HepG2 (cell line): ENCODE results near the gene CTXN1. TPM values are rescaled to one million over a fixed set of nuclear protein-coding genes. Genes with fewer than 3 reads are reported as not detected.
"Not testable (repeated sequence)": the region's sequence is repeated elsewhere in the genome, so short reads cannot be mapped to it uniquely, and the experiment has no call there.

ENCODE experiments used
- ATAC-seq: fragments of 200-7000 bp; cut with Tn5 transposase; 3 replicates; pipeline ENCODE4 v1.9.1; 2020; ENCODE audit warnings: mild to moderate bottlenecking, moderate library complexity
- BruUV-seq: library from RNA; stranded (reverse); fragments of 400-500 nt; replicated peaks from 2 replicates; lab custom pipeline; 2021; lab: Mats Ljungman, UMichigan
- CTCF ChIA-PET: fragments of 300-600 bp; formaldehyde crosslinking; extraction: SDS; loops from one replicate; lab custom pipeline; 2021; ENCODE audit warnings: low total read pairs, inconsistent platforms, low intra/inter-chr PET ratio; lab: Yijun Ruan, JAX
- POLR2A ChIA-PET: fragments of 350-600 bp; sonication (Branson Sonifier 250); formaldehyde crosslinking; loops from one replicate; lab custom pipeline; 2020; ENCODE audit warnings: antibody characterized with exemption, inconsistent platforms; lab: Yijun Ruan, JAX
- DNase-seq: peaks from one replicate; pipeline ENCODE4 v3.0.0-alpha.2; 2015; ENCODE audit warnings: low spot score
- FAIRE-seq: peaks from 3 replicates; lab custom pipeline; 2011; peaks lifted over from hg19 to GRCh38; lab: Jason Lieb, UNC
- H2AFZ ChIP-seq: one replicate; pipeline ENCODE4 v1.6.1; 2011; ENCODE audit warnings: low read length, inconsistent platforms
- H3K27ac ChIP-seq: fragments of 300-600 bp; 3 replicates; pipeline ENCODE4 v1.8.0; 2011; ENCODE audit warnings: mixed run types, mild to moderate bottlenecking, mixed read lengths, low read length, inconsistent platforms; ENCODE audit not compliant: insufficient read depth; ENCODE audit errors: extremely low read length
- H3K27me3 ChIP-seq, 2 experiments: fragments of 200-600 bp in 1 of 2; 2 replicates in 1 of 2; 3 replicates in 1 of 2; pipeline versions ENCODE4 v1.6.0 to v1.8.0; 2011; ENCODE audit warnings: low read length in 2 of 2, mild to moderate bottlenecking in 2 of 2, moderate library complexity in 2 of 2, inconsistent platforms in 1 of 2; ENCODE audit not compliant: insufficient read depth in 2 of 2, control insufficient read depth in 1 of 2
- H3K36me3 ChIP-seq, 2 experiments: fragments of 200-600 bp in 1 of 2; replicated peaks in 1 of 2; 2 replicates in 1 of 2; 3 replicates in 1 of 2; pipeline versions ENCODE4 v1.5.1 to v1.8.0; 2011; ENCODE audit warnings: low read length in 2 of 2, inconsistent platforms in 1 of 2; ENCODE audit not compliant: insufficient read depth in 2 of 2, control insufficient read depth in 1 of 2
- H3K4me1 ChIP-seq: 2 replicates; pipeline ENCODE4 v1.5.1; 2012; ENCODE audit warnings: low read length, inconsistent platforms; ENCODE audit not compliant: insufficient read depth
- H3K4me2 ChIP-seq: 2 replicates; pipeline ENCODE4 v1.6.0; 2011; ENCODE audit warnings: low read depth, low read length, inconsistent platforms
- H3K4me3 ChIP-seq, 3 experiments: fragments of 200-600 bp in 1 of 3; sonication (generic), shearing (Covaris generic) in 1 of 3; replicated peaks in 1 of 3; 2 replicates each; pipeline ENCODE4 v1.5.1; 2011 to 2016; ENCODE audit warnings: low read length in 3 of 3, inconsistent platforms in 2 of 3, low read depth in 2 of 3, mild to moderate bottlenecking in 2 of 3, control low read depth in 1 of 3, mixed read lengths in 1 of 3; ENCODE audit not compliant: insufficient read depth in 1 of 3
- H3K79me2 ChIP-seq: one replicate; pipeline ENCODE4 v1.6.1; 2011; ENCODE audit warnings: low read length, inconsistent platforms; ENCODE audit not compliant: insufficient read depth
- H3K9ac ChIP-seq: 2 replicates; pipeline ENCODE4 v1.6.0; 2011; ENCODE audit warnings: mild to moderate bottlenecking, low read depth, low read length, inconsistent platforms; ENCODE audit not compliant: insufficient read depth
- H3K9me3 ChIP-seq: 2 replicates; pipeline ENCODE4 v1.5.1; 2012; ENCODE audit warnings: mild to moderate bottlenecking, low read length
- H4K20me1 ChIP-seq: 2 replicates; pipeline ENCODE4 v1.6.0; 2011; ENCODE audit warnings: inconsistent platforms, mild to moderate bottlenecking, low read length, moderate library complexity; ENCODE audit not compliant: insufficient read depth
- CENPT ChIP-seq: sonication (generic); formaldehyde crosslinking; IDR thresholded peaks from 2 replicates; pipeline ENCODE4 v1.8.0; 2022; ENCODE audit warnings: low read depth, mild to moderate bottlenecking, moderate library complexity, missing genetic modification reagents
- PHF20 ChIP-seq: sonication (generic); formaldehyde crosslinking; IDR thresholded peaks from 2 replicates; pipeline ENCODE4 v1.5.0; 2020; ENCODE audit warnings: mild to moderate bottlenecking, missing genetic modification reagents
- RFX5 ChIP-seq: IDR thresholded peaks from 2 replicates; pipeline ENCODE4 v1.6.1; 2011; ENCODE audit warnings: low read depth, low read length, improper control_type of control experiment
- ZMYM2 ChIP-seq: sonication (generic); formaldehyde crosslinking; IDR thresholded peaks from 2 replicates; pipeline ENCODE4 v1.8.0; 2022; ENCODE audit warnings: mild to moderate bottlenecking, missing genetic modification reagents
- ZNF652 ChIP-seq: IDR thresholded peaks from 2 replicates; pipeline ENCODE4 v1.6.1; 2016; ENCODE audit warnings: low read depth, borderline replicate concordance
- WGBS: methylation state at CpG from one replicate; pipeline ENCODE4 v1.1.6; 2017; ENCODE audit warnings: low lambda C conversion rate; 5-methylcytosine and 5-hydroxymethylcytosine counted together
- in situ Hi-C: cut with HindIII; loops from 2 replicates; pipeline ENCODE4 v1.10.0; 2017; ENCODE audit warnings: low pct_unique_long_range_greater_than_20kb; ENCODE audit not compliant: extremely low pct_ligation_motif_present
- intact Hi-C: fragments of 100-400 bp; cut with micrococcal nuclease; formaldehyde crosslinking; loops from one replicate; pipeline ENCODE4 v1.10.0; 2022; ENCODE audit not compliant: unreplicated experiment
- polyA plus RNA-seq, 8 experiments: library from polyadenylated mRNA; depleted of rRNA in 3 of 8; stranded (reverse) in 7 of 8; unstranded in 1 of 8; fragments of >200 nt; fragmentation: Illumina TruSeq in 4 of 8; extraction: Trizol in 4 of 8; gene quantifications; 2 replicates each; pipeline versions ENCODE4 v1.2.1 to v1.2.3, GENCODE V29; 2011 to 2016; ENCODE audit warnings: low read depth in 4 of 8, missing spikeins in 1 of 8, mixed read lengths in 1 of 8; ENCODE audit not compliant: insufficient read depth in 1 of 8
- total RNA-seq, 5 experiments: library from RNA; depleted of rRNA; stranded (reverse); fragments of >200 nt; fragmentation: Illumina TruSeq; extraction: Trizol; gene quantifications; 2 replicates each; pipeline ENCODE4 v1.2.3, GENCODE V29; 2016; ENCODE audit warnings: low read depth in 1 of 5
- TF ChIP-seq, protein P1 (sequence below): sonication (generic); formaldehyde crosslinking; IDR thresholded peaks from 2 replicates; pipeline ENCODE4 v1.8.0; 2023; ENCODE audit warnings: mild to moderate bottlenecking, missing genetic modification reagents
- TF ChIP-seq, protein P2 (sequence below): sonication (generic); formaldehyde crosslinking; IDR thresholded peaks from 2 replicates; pipeline ENCODE4 v1.4.0; 2020; ENCODE audit warnings: missing genetic modification reagents, borderline replicate concordance

CTXN1 gene
- total and polyA plus RNA-seq, 2 of the 13 experiments (the other 11 are each of a cell fraction or from before 2014, with no cell fraction given), result 0.11 TPM; not detected in 1

DNA sequence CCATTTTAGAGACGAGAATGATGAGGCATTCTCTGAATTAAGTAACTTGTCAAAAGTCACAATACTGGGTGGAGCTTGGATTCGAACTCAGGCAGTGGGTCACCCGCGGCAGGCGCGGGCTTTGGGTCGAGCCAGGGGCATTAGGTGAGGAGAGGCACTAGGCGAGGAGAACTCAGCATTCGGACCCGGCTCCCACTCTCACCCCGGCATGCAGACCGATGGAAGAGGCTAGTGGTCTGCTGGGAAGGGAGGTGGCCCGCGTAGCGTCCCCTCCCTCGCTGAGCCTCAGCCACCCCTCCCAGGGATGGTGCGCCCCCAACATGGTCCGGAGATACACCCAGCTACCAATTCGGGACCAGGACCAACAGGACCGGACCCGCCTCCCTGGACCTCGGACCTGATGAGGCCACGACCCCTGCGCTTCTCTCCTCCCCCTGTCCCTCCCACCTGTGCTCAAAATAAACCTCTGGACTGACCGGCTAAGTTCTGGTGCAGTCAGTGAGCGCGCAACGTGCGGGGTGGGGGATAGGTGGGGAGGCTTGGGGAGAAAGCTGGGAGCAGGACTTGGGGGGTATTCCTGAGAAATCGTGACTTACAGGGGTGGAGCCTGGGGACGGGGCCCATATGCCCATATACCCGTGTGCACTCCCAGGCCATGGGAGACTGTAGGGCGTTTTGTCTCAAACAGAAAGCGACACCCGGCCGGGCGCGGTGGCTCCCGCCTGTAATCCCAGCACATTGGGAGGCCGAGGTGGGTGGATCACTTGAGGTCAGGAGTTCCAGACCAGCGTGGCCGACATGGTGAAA, 7.1 kb downstream of the CTXN1 start (continued):
- TF ChIP-seq, protein P1, sequence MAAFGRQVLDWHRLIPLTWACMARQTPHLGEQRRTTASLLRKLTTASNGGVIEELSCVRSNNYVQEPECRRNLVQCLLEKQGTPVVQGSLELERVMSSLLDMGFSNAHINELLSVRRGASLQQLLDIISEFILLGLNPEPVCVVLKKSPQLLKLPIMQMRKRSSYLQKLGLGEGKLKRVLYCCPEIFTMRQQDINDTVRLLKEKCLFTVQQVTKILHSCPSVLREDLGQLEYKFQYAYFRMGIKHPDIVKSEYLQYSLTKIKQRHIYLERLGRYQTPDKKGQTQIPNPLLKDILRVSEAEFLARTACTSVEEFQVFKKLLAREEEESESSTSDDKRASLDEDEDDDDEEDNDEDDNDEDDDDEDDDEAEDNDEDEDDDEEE, result no peak
- TF ChIP-seq PHF20 (CRISPR knock-in tag) (no peak), ZNF652 (no peak), RFX5 (no peak)
- TF ChIP-seq, protein P2, sequence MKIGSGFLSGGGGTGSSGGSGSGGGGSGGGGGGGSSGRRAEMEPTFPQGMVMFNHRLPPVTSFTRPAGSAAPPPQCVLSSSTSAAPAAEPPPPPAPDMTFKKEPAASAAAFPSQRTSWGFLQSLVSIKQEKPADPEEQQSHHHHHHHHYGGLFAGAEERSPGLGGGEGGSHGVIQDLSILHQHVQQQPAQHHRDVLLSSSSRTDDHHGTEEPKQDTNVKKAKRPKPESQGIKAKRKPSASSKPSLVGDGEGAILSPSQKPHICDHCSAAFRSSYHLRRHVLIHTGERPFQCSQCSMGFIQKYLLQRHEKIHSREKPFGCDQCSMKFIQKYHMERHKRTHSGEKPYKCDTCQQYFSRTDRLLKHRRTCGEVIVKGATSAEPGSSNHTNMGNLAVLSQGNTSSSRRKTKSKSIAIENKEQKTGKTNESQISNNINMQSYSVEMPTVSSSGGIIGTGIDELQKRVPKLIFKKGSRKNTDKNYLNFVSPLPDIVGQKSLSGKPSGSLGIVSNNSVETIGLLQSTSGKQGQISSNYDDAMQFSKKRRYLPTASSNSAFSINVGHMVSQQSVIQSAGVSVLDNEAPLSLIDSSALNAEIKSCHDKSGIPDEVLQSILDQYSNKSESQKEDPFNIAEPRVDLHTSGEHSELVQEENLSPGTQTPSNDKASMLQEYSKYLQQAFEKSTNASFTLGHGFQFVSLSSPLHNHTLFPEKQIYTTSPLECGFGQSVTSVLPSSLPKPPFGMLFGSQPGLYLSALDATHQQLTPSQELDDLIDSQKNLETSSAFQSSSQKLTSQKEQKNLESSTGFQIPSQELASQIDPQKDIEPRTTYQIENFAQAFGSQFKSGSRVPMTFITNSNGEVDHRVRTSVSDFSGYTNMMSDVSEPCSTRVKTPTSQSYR (CRISPR knock-in tag), result no peak

DNA sequence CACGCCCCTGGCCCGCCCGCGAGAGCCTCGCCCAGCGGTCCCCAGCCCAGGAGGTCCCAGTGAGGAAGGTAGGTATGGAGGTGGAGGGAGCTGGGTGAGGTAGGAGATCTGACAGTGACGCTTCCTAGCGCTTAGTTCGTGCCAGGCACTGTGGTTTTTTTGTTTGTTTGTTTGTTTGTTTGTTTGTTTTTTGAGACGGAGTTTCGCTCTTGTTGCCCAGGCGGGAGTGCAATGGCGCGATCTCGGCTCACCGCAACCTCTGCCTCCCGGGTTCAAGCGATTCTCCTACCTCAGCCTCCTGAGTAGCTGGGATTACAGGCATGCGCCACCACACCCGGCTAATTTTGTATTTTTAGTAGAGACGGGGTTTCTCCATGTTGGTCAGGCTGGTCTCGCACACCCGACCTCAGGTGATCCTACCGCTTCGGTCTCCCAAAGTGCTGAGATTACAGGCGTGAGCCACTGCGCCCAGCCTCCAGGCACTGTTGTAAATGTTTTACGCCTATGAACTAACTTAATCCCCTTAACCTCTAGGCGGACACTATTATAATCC, 7.8 kb downstream of the CTXN1 start:
- 96% methylated on average over 29 of the region's 29 CpGs for WGBS
- POLR2A ChIA-PET, result interaction anchor here (0.7 to 6.4 kb wide), 8 partner anchors 10 to 49 kb away, joined by 3 to 85 read pairs (median 32); partner anchors contain the start of genes LRRC8E, MAP2K7 and TIMM44

More for the DNA sequence above, 7.8 kb downstream of the CTXN1 start:
- in situ Hi-C loops, intact Hi-C loops, CTCF ChIA-PET, BruUV-seq, FAIRE-seq, ATAC-seq, DNase-seq, H3K9ac ChIP-seq, H3K79me2 ChIP-seq, H4K20me1 ChIP-seq, H3K9me3 ChIP-seq, H2AFZ ChIP-seq, H3K27me3 ChIP-seq: not testable (repeated sequence)
- peaks cover 5 to 10% of the 10 kb centered on the region in 2 experiments; a peak in 2 of 5 replicates for H3K36me3 ChIP-seq
- 0 out of 2 replicates have a peak, but pooled peaks have one; percentile 4 for TF ChIP-seq CENPT (CRISPR knock-in tag)
- TF ChIP-seq ZMYM2, result peak; percentile 67; the same call in 1 of the 2 replicates
- H3K27ac ChIP-seq, result peak overlapping the region; percentile 92
- H3K4me2 ChIP-seq, result peak overlapping the region; percentile 91; the same call in 1 of the 2 replicates
- H3K4me1 ChIP-seq, result peaks cover 41% of the 10 kb centered on the region
- H3K4me3 ChIP-seq, result 0 out of 6 replicates have a peak overlapping the region, but pooled peaks of 1 of the 3 experiments have one; percentile 85
